NT2/D1 (cell line): ENCODE data around the gene JOSD2.
"Not testable (repeated sequence)": the region's sequence is repeated elsewhere in the genome, so short reads cannot be mapped to it uniquely, and the experiment has no call there.

Experiments
- DNase-seq: peaks from one replicate; pipeline ENCODE4 v3.0.0-alpha.2; 2011; ENCODE audit warnings: low read depth, low spot score
- H3K27me3 ChIP-seq: 2 replicates; pipeline ENCODE4 v1.6.0; 2011; ENCODE audit warnings: mild to moderate bottlenecking; ENCODE audit not compliant: insufficient read length, insufficient read depth
- H3K36me3 ChIP-seq: 2 replicates; pipeline ENCODE4 v1.6.1; 2011; ENCODE audit warnings: mild to moderate bottlenecking, low read length, mixed read lengths; ENCODE audit not compliant: insufficient read depth, insufficient read length
- H3K4me1 ChIP-seq: 2 replicates; pipeline ENCODE4 v1.5.1; 2011; ENCODE audit not compliant: insufficient read depth, insufficient read length
- H3K4me3 ChIP-seq: 2 replicates; pipeline ENCODE4 v1.5.1; 2011; ENCODE audit warnings: low read depth; ENCODE audit not compliant: insufficient read length
- H3K9ac ChIP-seq: 2 replicates; pipeline ENCODE4 v1.6.0; 2011; ENCODE audit warnings: low read depth; ENCODE audit not compliant: insufficient read length
- H3K9me3 ChIP-seq: 2 replicates; pipeline ENCODE4 v1.5.1; 2011; ENCODE audit warnings: mild to moderate bottlenecking, low read length; ENCODE audit not compliant: insufficient read depth
- SUZ12 ChIP-seq: IDR thresholded peaks from 2 replicates; pipeline ENCODE4 v1.6.1; 2011; ENCODE audit not compliant: insufficient read length, insufficient read depth; ENCODE audit errors: extremely low read depth
- YY1 ChIP-seq: IDR thresholded peaks from 2 replicates; pipeline ENCODE4 v1.6.1; 2011; ENCODE audit not compliant: insufficient read length, insufficient read depth
- ZNF274 ChIP-seq: IDR thresholded peaks from 2 replicates; pipeline ENCODE4 v1.6.1; 2011; ENCODE audit warnings: mild to moderate bottlenecking, low read depth, low read length

JOSD2 gene

GRCh38 chr19:50531171-50531612 lies 20.2 kb upstream of the JOSD2 start:
- Histone ChIP-seq H3K9ac (no peak overlapping the region), H3K4me1 (peaks cover 6% of the 10 kb centered on the region), H3K27me3 (no peaks in the 10 kb centered on the region), H3K4me3 (no peak overlapping the region), H3K36me3 (peaks cover under 1% of the 10 kb centered on the region), H3K9me3 (peaks cover 10% of the 10 kb centered on the region)
- DNase-seq, result no peak
- TF ChIP-seq SUZ12 (no peak), ZNF274 (no peak), YY1 (no peak)

- not testable (repeated sequence) for DNase-seq, H3K27me3 ChIP-seq
These were observed 17.1 kb upstream of the JOSD2 start for GRCh38 chr19:50528052-50528451.

GRCh38 chr19:50522881-50523280 lies 11.9 kb upstream of the JOSD2 start:
- no peak overlapping the region for H3K4me3 ChIP-seq
- H3K36me3 ChIP-seq, result peaks cover 18% of the 10 kb centered on the region
- TF ChIP-seq YY1 (no peak), ZNF274 (no peak), SUZ12 (no peak)
- H3K9me3 ChIP-seq, result no peaks in the 10 kb centered on the region
- peaks cover 4% of the 10 kb centered on the region for H3K4me1 ChIP-seq
- no peak overlapping the region for H3K9ac ChIP-seq
- no peaks in the 10 kb centered on the region for H3K27me3 ChIP-seq
- DNase-seq, result no peak

More at GRCh38 chr19:50528052-50528451, 17.1 kb upstream of the JOSD2 start:
- not testable (repeated sequence) for H3K36me3 ChIP-seq, H3K9me3 ChIP-seq, H3K4me3 ChIP-seq, H3K4me1 ChIP-seq, H3K9ac ChIP-seq

- H3K9me3 ChIP-seq, result no peaks in the 10 kb centered on the region
- H3K27me3 ChIP-seq, result no peaks in the 10 kb centered on the region
- no peak overlapping the region for H3K4me3 ChIP-seq
- no peak for DNase-seq
- H3K36me3 ChIP-seq, result peaks cover 26% of the 10 kb centered on the region
- H3K9ac ChIP-seq, result no peak overlapping the region
- peaks cover under 1% of the 10 kb centered on the region for H3K4me1 ChIP-seq
- TF ChIP-seq SUZ12, result no peak
These were observed 10.0 kb upstream of the JOSD2 start for GRCh38 chr19:50520822-50521465.

- Histone ChIP-seq H3K4me3 (no peak overlapping the region), H3K36me3 (peaks cover 22% of the 10 kb centered on the region), H3K27me3 (no peaks in the 10 kb centered on the region), H3K9ac (no peak overlapping the region), H3K9me3 (no peaks in the 10 kb centered on the region), H3K4me1 (peaks cover 3% of the 10 kb centered on the region)
- DNase-seq, result no peak
- no peak for TF ChIP-seq SUZ12
- no peak for TF ChIP-seq ZNF274
- no peak for TF ChIP-seq YY1
These were observed 8.1 kb upstream of the JOSD2 start for GRCh38 chr19:50519006-50519575.

- Histone ChIP-seq H3K9ac (no peak overlapping the region), H3K4me1 (peaks cover 10% of the 10 kb centered on the region), H3K36me3 (peaks cover 22% of the 10 kb centered on the region), H3K27me3 (no peaks in the 10 kb centered on the region), H3K4me3 (no peak overlapping the region), H3K9me3 (no peaks in the 10 kb centered on the region)
- no peak for DNase-seq
- TF ChIP-seq SUZ12, result no peak
- TF ChIP-seq YY1, result no peak
- no peak for TF ChIP-seq ZNF274
These were observed 7.4 kb upstream of the JOSD2 start for GRCh38 chr19:50518091-50519005.

GRCh38 chr19:50517704-50518075 lies 6.7 kb upstream of the JOSD2 start:
- no peak for DNase-seq
- H3K27me3 ChIP-seq, result no peaks in the 10 kb centered on the region
- H3K9me3 ChIP-seq, result no peaks in the 10 kb centered on the region
- TF ChIP-seq ZNF274 (no peak), SUZ12 (no peak), YY1 (no peak)
- peaks cover 22% of the 10 kb centered on the region for H3K36me3 ChIP-seq
- peaks cover 13% of the 10 kb centered on the region for H3K4me1 ChIP-seq
- H3K4me3 ChIP-seq, result no peak overlapping the region
- no peak overlapping the region for H3K9ac ChIP-seq
